ENCODE results near the gene PNLIPRP3. TPM values are rescaled to one million over a fixed set of nuclear protein-coding genes. Genes with fewer than 3 reads are reported as not detected.

PNLIPRP3 gene
- total RNA-seq, 1 experiment from 2014 or later, result not detected

GRCh38 chr10:116472891-116473290 lies 45.2 kb downstream of the PNLIPRP3 start:
- Mint-ChIP-seq H3K27ac (no peak overlapping the region), H3K36me3 (no peaks in the 10 kb centered on the region; the same call in 1 of the 2 replicates), H3K9me3 (peaks cover 16% of the 10 kb centered on the region), H3K4me1 (peaks cover 20% of the 10 kb centered on the region), H3K27me3 (ENCODE audit: low read depth) (no peaks in the 10 kb centered on the region), H3K4me3 (no peak overlapping the region)
- POLR2A ChIA-PET, result no interaction called here
- DNase-seq (ENCODE audit: low spot score) (no peak), ATAC-seq (peak; percentile 33)
- TF ChIP-seq ZNF671 (CRISPR knock-in tag; IDR thresholded peaks at IDR 0.05) (no peak), STAT6 (CRISPR knock-in tag; conservative IDR thresholded peaks at IDR 0.05; ENCODE audit: low read depth) (no peak), SOX15 (CRISPR knock-in tag; IDR thresholded peaks at IDR 0.05) (no peak), ZNF425 (CRISPR knock-in tag; conservative IDR thresholded peaks at IDR 0.05) (no peak), ZNF281 (CRISPR knock-in tag; IDR thresholded peaks at IDR 0.05) (no peak), GRHL2 (CRISPR knock-in tag; IDR thresholded peaks at IDR 0.05; ENCODE audit: insufficient replicate concordance, severe bottlenecking) (no peak), ZNF232 (CRISPR knock-in tag; IDR thresholded peaks at IDR 0.05) (no peak), ARID4B (CRISPR knock-in tag; IDR thresholded peaks at IDR 0.05; ENCODE audit: borderline replicate concordance) (no peak), RORB (CRISPR knock-in tag; IDR thresholded peaks at IDR 0.05) (no peak), ESRRA (CRISPR knock-in tag; IDR thresholded peaks at IDR 0.05; ENCODE audit: borderline replicate concordance) (no peak), GTF2I (CRISPR knock-in tag; conservative IDR thresholded peaks at IDR 0.05) (no peak), ETV6 (CRISPR knock-in tag; IDR thresholded peaks at IDR 0.05) (no peak), USF2 (CRISPR knock-in tag; IDR thresholded peaks at IDR 0.05) (no peak), E2F5 (CRISPR knock-in tag; IDR thresholded peaks at IDR 0.05) (no peak), FOXK1 (CRISPR knock-in tag; IDR thresholded peaks at IDR 0.05) (no peak), NR2C2 (CRISPR knock-in tag; IDR thresholded peaks at IDR 0.05) (no peak)
- CTCF ChIA-PET, result interaction anchor here (1.0 to 1.4 kb wide), 3 partner anchors 74 to 183 kb away, joined by 3 to 6 read pairs (median 3); no protein-coding TSS in a partner anchor

All from WTC11 (cell line).